PFSK-1 (cell line): ENCODE data around the gene NTM.

ENCODE experiments used
- FOXP2 ChIP-seq: optimal IDR thresholded peaks from 2 replicates; pipeline ENCODE3; 2011; ENCODE audit warnings: borderline replicate concordance, control low read depth, inconsistent platforms; ENCODE audit not compliant: insufficient read depth; ENCODE audit errors: extremely low read length, extremely low read depth
- POLR2AphosphoS5 ChIP-seq: IDR thresholded peaks from 2 replicates; pipeline ENCODE4 v1.6.1; 2012; ENCODE audit warnings: low read depth, mild to moderate bottlenecking, control low read depth, low read length, moderate library complexity
- SIN3A ChIP-seq: IDR thresholded peaks from 2 replicates; pipeline ENCODE4 v1.6.1; 2012; ENCODE audit warnings: mild to moderate bottlenecking, low read length, moderate library complexity, borderline replicate concordance; ENCODE audit not compliant: insufficient read depth
- TAF1 ChIP-seq: IDR thresholded peaks from 2 replicates; pipeline ENCODE4 v1.6.1; 2012; ENCODE audit warnings: low read length, control low read depth, borderline replicate concordance; ENCODE audit not compliant: insufficient read depth
- TF ChIP-seq, protein P1 (sequence below), 2 experiments: IDR thresholded peaks; 2 replicates each; pipeline versions ENCODE4 v1.6.1 to v1.8.0; 2011 to 2012; ENCODE audit warnings: low read depth in 2 of 2, low read length in 2 of 2, control low read depth in 1 of 2, inconsistent platforms in 1 of 2, mild to moderate bottlenecking in 1 of 2, moderate library complexity in 1 of 2; ENCODE audit not compliant: insufficient read depth in 1 of 2

NTM gene

DNA sequence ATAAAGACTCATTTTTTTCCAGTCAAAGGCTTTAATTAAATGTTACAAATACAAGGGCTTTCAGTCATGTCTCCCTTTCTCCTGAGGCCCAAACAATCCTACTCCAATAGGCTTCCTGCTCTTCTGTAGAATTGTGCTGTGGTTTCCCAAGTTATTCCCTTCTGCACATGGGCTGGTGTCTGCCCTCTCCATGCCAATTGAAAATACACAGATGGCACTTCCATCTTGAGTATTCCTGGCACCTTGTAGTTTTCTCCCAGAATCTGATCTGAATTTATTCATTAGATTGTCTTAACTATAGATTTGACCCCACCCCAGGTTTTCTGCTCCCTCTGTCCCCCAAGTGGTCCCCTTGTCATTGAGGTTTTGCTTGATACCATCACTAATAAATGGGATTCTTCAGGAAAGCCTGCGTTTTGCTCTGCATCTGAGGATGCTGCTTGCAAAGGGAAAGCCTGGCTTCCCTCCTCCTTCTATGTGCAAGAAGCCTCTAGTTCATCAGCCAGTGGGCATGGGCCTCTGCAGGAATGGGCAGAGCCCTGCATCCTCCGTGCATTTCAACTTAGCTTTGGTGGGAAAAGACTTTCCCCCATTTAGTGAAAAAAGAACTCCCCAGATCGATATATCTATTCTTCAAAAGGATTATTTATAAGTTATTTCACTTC, 926.7 kb downstream of the NTM start:
- TF ChIP-seq FOXP2 (no peak), SIN3A (no peak), POLR2AphosphoS5 (no peak), TAF1 (no peak)
- TF ChIP-seq, protein P1, sequence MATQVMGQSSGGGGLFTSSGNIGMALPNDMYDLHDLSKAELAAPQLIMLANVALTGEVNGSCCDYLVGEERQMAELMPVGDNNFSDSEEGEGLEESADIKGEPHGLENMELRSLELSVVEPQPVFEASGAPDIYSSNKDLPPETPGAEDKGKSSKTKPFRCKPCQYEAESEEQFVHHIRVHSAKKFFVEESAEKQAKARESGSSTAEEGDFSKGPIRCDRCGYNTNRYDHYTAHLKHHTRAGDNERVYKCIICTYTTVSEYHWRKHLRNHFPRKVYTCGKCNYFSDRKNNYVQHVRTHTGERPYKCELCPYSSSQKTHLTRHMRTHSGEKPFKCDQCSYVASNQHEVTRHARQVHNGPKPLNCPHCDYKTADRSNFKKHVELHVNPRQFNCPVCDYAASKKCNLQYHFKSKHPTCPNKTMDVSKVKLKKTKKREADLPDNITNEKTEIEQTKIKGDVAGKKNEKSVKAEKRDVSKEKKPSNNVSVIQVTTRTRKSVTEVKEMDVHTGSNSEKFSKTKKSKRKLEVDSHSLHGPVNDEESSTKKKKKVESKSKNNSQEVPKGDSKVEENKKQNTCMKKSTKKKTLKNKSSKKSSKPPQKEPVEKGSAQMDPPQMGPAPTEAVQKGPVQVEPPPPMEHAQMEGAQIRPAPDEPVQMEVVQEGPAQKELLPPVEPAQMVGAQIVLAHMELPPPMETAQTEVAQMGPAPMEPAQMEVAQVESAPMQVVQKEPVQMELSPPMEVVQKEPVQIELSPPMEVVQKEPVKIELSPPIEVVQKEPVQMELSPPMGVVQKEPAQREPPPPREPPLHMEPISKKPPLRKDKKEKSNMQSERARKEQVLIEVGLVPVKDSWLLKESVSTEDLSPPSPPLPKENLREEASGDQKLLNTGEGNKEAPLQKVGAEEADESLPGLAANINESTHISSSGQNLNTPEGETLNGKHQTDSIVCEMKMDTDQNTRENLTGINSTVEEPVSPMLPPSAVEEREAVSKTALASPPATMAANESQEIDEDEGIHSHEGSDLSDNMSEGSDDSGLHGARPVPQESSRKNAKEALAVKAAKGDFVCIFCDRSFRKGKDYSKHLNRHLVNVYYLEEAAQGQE (IDR thresholded peaks at IDR 0.05; ENCODE audit: insufficient read depth in 1 of 2, low read depth in 2 of 2, low read length in 2 of 2) = no peak

DNA sequence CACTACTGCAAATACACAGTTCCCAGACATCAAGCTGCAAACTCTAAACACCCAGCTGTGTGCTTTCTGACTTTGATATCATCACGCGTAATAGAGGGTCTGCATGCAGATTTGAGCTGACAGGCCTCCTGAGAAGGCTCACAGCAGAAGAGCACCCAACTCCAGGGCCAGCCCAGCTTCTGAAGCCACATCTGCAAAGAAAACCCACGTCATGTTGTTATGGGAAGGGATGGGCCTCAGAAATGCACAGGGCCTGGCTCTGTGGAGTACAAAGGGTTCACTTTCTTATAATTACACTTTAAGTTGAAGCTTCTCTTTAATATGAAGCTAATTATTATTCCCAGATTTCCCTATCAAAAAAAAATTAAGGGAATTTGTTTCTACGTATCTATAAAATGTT, 927.9 kb downstream of the NTM start:
- TF ChIP-seq, protein P1 (IDR thresholded peaks at IDR 0.05; ENCODE audit: insufficient read depth in 1 of 2, low read depth in 2 of 2, low read length in 2 of 2) = no peak
- TF ChIP-seq SIN3A (no peak), FOXP2 (no peak), POLR2AphosphoS5 (no peak), TAF1 (no peak)

DNA sequence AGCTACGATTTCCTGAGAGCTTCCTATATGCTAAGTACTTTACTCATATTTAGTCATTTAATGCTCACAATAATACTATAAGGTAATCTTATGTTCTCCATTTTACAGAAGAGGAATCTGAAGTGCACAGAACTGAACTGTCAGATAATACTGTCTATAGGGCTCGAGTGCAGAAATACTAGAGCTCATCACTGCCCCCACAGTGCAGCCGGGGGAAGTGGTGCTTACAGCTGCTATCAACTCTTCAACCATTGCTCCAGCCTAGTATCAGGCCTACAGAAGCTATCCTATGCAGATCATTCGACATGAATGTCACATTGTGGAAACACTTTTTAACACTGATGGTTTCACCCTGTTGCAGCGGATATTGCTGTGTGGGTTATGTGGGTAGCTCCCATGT, 929.9 kb downstream of the NTM start:
- TF ChIP-seq SIN3A (no peak), POLR2AphosphoS5 (no peak), FOXP2 (no peak), TAF1 (no peak)
- TF ChIP-seq, protein P1 (IDR thresholded peaks at IDR 0.05; ENCODE audit: insufficient read depth in 1 of 2, low read depth in 2 of 2, low read length in 2 of 2) = no peak

DNA sequence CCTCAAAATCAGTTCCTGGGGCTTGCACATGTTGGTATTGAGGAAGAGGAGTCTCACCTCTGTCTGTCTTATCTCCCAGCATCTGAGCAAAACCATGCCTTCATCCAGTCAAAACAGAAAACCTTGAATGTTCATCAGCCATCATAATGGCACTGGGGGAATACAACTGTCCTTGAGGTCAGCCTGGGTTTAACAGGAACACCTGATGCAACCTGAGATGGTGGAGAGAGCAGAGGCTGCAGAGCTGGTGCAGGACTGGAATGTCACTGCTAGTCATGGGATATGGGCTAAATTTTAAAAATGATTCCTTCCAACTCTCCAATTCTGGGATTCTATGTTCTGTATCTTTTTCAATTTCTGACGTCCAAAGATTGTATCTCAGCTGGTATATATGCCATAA, 931.0 kb downstream of the NTM start:
- TF ChIP-seq POLR2AphosphoS5 (no peak), FOXP2 (no peak), SIN3A (no peak), TAF1 (no peak)
- TF ChIP-seq, protein P1 (IDR thresholded peaks at IDR 0.05; ENCODE audit: insufficient read depth in 1 of 2, low read depth in 2 of 2, low read length in 2 of 2) = no peak
